ENCODE results near the gene NOC2L.
"Not testable (repeated sequence)": the region's sequence is repeated elsewhere in the genome, so short reads cannot be mapped to it uniquely, and the experiment has no call there.

NOC2L gene

GRCh38 chr1:907611-908451 is 51.2 kb downstream of the NOC2L start:
- in situ Hi-C loops (cut with MboI; ENCODE audit: low sequenced_read_pairs) = no loop called here

GRCh38 chr1:906600-907420 is 52.2 kb downstream of the NOC2L start:
- in situ Hi-C loops (cut with MboI; ENCODE audit: low sequenced_read_pairs) = no loop called here

- in situ Hi-C loops (cut with MboI; ENCODE audit: low sequenced_read_pairs) = no loop called here
Observed at GRCh38 chr1:905811-906599, 53.1 kb downstream of the NOC2L start.

- in situ Hi-C loops (cut with MboI; ENCODE audit: low sequenced_read_pairs) = no loop called here
Observed at GRCh38 chr1:905071-905749, 53.8 kb downstream of the NOC2L start.

GRCh38 chr1:904310-904950 is 54.6 kb downstream of the NOC2L start:
- in situ Hi-C loops (cut with MboI; ENCODE audit: low sequenced_read_pairs) = no loop called here

- in situ Hi-C loops (cut with MboI; ENCODE audit: low sequenced_read_pairs) = no loop called here
Observed at GRCh38 chr1:903721-904271, 55.3 kb downstream of the NOC2L start.

GRCh38 chr1:903305-903704 is 55.8 kb downstream of the NOC2L start:
- in situ Hi-C loops (cut with MboI; ENCODE audit: low sequenced_read_pairs) = no loop called here

GRCh38 chr1:902802-903201 is 56.3 kb downstream of the NOC2L start:
- in situ Hi-C loops (cut with MboI; ENCODE audit: low sequenced_read_pairs) = no loop called here

GRCh38 chr1:901108-901859 is 57.8 kb downstream of the NOC2L start:
- in situ Hi-C loops (cut with MboI; ENCODE audit: low sequenced_read_pairs) = no loop called here

GRCh38 chr1:899636-900317 is 59.3 kb downstream of the NOC2L start:
- in situ Hi-C loops (cut with MboI; ENCODE audit: low sequenced_read_pairs) = no loop called here

- in situ Hi-C loops (cut with MboI; ENCODE audit: low sequenced_read_pairs) = not testable (repeated sequence)
Observed at GRCh38 chr1:897951-898350, 61.1 kb downstream of the NOC2L start.

- in situ Hi-C loops (cut with MboI; ENCODE audit: low sequenced_read_pairs) = no loop called here
Observed at GRCh38 chr1:897226-897625, 61.8 kb downstream of the NOC2L start.

Data from HL-60/S4 treated with phorbol 12-myristate 13-acetate at 8.2 ng/mL for 4 days and 3 days (cell line).